Bronchial epithelial cell (primary cell): Measurements from ENCODE around the gene ASAP2. TPM values are rescaled to one million over a fixed set of nuclear protein-coding genes. Genes with fewer than 3 reads are reported as not detected.

Experiments used
- DNase-seq: peaks from one replicate; pipeline ENCODE4 v3.0.0-alpha.2; 2010; ENCODE audit warnings: low read depth
- FAIRE-seq: peaks from 2 replicates; lab custom pipeline; 2011; peaks lifted over from hg19 to GRCh38; lab: Jason Lieb, UNC
- H3K27me3 ChIP-seq: 2 replicates; pipeline ENCODE4 v1.5.1; 2011; ENCODE audit warnings: low read length; ENCODE audit not compliant: control insufficient read depth, insufficient read depth
- H3K36me3 ChIP-seq: 2 replicates; pipeline ENCODE4 v1.5.1; 2011; ENCODE audit warnings: low read length; ENCODE audit not compliant: control insufficient read depth, insufficient read depth
- H3K4me3 ChIP-seq: 2 replicates; pipeline ENCODE4 v1.5.1; 2011; ENCODE audit warnings: mild to moderate bottlenecking, low read depth, low read length, control low read depth
- total RNA-seq: library from RNA; depleted of rRNA; stranded (reverse); fragments of >200 nt; gene quantifications from 2 replicates; pipeline ENCODE4 v1.2.1, GENCODE V29; 2014
- TF ChIP-seq, protein P1 (sequence below): IDR thresholded peaks from 2 replicates; pipeline ENCODE4 v1.5.1; 2011; ENCODE audit warnings: mild to moderate bottlenecking, moderate library complexity, low read length, control low read depth, inconsistent platforms; ENCODE audit not compliant: insufficient read depth, severe bottlenecking

Gene ASAP2
- total RNA-seq, 1 donor from 2014 or later: 25.5 TPM

DNA sequence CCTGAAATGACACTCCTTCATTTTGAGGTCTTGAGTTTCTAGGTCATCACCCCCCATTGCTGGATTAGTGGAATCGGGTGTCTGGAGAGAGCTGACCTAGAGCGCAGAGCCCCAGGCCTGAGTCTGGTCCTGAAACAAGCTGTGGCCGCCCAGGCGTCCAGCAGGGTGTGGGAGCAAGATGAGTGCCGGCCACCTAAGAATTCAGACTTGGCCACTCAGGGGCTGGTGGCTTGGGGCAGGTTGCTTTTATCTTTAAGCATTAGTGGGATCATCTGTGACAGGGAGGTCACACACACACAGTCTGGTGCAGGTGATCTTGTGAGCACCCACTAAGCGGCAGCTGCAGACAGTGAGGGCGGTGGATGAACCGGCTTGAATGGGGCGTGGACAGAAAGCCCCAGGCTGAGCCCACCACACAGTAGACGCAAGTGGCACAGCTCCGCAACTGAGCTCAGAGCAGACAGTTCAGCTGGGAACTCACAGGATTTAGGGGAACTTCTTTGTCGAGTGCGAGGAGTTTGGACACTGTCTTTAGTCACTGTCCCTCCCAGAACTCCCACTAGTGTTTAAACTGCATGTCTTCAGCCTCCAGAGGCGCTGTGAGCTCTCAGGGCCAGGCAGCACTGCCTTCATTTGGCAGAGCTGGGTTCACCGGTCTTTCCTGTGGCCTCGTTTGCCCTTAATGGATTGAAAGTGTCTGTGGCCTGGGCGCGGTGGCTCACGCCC, 195.2 kb downstream of the ASAP2 start:
- Histone ChIP-seq H3K4me3 (no peak overlapping the region), H3K36me3 (peaks cover 31% of the 10 kb centered on the region), H3K27me3 (no peaks in the 10 kb centered on the region)
- FAIRE-seq (no peak), DNase-seq (no peak)
- TF ChIP-seq, protein P1, sequence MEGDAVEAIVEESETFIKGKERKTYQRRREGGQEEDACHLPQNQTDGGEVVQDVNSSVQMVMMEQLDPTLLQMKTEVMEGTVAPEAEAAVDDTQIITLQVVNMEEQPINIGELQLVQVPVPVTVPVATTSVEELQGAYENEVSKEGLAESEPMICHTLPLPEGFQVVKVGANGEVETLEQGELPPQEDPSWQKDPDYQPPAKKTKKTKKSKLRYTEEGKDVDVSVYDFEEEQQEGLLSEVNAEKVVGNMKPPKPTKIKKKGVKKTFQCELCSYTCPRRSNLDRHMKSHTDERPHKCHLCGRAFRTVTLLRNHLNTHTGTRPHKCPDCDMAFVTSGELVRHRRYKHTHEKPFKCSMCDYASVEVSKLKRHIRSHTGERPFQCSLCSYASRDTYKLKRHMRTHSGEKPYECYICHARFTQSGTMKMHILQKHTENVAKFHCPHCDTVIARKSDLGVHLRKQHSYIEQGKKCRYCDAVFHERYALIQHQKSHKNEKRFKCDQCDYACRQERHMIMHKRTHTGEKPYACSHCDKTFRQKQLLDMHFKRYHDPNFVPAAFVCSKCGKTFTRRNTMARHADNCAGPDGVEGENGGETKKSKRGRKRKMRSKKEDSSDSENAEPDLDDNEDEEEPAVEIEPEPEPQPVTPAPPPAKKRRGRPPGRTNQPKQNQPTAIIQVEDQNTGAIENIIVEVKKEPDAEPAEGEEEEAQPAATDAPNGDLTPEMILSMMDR: no peak

DNA sequence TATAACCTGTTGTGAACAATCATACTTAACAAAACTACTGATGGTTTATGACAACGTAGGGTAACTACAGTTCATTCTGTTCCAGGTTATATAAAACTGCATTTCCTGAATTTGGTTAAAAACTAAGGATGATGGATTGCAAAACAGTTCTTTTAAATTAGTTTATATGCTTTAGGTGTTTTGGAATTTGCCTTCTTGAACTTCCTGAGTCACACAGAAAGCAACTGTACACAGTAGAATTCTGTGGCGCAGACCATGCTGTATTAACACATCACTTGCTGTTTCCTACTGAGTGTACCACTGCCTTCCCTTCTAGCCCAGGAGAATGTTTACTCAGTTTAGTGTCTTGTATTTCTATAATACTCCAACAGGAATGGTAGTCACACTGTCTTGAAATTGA, 197.3 kb downstream of the ASAP2 start:
- Histone ChIP-seq H3K27me3 (no peaks in the 10 kb centered on the region), H3K4me3 (no peak overlapping the region), H3K36me3 (peaks cover 24% of the 10 kb centered on the region)
- TF ChIP-seq, protein P1: no peak
- FAIRE-seq: no peak
- no peak for DNase-seq

DNA sequence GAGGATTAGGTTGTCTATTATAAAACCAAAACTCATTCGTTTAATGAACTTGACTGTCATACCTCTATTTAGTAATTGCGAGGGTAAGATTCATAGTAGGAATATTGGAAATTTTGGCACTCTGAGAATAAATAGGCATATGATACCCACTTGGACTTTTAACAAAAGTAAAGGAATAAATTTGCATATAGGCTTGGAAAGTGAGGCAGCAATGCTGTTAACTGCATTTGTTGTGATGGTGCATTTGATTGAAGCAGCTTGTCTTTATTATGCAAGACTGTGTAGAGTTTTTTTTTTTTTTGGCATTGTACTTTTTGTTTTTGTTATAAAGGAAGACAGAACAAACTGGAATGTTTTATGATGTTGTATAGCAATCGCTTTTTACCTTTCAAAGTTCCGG, 197.8 kb downstream of the ASAP2 start:
- FAIRE-seq (no peak), DNase-seq (no peak)
- Histone ChIP-seq H3K27me3 (no peaks in the 10 kb centered on the region), H3K36me3 (peaks cover 24% of the 10 kb centered on the region), H3K4me3 (no peak overlapping the region)
- TF ChIP-seq, protein P1: no peak

DNA sequence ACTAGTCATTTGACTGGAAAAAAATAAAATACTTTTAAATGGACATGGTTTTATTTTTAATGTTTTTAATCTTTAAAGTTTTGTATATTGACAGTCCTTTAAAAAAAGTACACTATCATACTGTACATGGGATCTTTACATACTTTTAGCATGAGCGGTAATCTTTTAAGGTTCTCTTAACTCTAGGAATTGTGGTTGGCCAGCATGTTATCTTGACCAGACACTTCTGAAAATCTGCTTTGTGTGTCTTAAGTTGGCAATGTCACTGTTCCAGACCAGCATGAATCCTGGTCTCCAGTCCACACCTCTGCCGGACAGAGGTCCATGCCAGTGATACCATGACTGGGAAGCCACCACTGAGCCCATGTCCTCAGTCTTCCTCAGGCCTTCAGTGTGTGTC, 199.0 kb downstream of the ASAP2 start:
- H3K4me3 ChIP-seq: no peak overlapping the region
- H3K36me3 ChIP-seq: peaks cover 22% of the 10 kb centered on the region
- TF ChIP-seq, protein P1: no peak
- no peaks in the 10 kb centered on the region for H3K27me3 ChIP-seq
- DNase-seq (no peak), FAIRE-seq (no peak)

DNA sequence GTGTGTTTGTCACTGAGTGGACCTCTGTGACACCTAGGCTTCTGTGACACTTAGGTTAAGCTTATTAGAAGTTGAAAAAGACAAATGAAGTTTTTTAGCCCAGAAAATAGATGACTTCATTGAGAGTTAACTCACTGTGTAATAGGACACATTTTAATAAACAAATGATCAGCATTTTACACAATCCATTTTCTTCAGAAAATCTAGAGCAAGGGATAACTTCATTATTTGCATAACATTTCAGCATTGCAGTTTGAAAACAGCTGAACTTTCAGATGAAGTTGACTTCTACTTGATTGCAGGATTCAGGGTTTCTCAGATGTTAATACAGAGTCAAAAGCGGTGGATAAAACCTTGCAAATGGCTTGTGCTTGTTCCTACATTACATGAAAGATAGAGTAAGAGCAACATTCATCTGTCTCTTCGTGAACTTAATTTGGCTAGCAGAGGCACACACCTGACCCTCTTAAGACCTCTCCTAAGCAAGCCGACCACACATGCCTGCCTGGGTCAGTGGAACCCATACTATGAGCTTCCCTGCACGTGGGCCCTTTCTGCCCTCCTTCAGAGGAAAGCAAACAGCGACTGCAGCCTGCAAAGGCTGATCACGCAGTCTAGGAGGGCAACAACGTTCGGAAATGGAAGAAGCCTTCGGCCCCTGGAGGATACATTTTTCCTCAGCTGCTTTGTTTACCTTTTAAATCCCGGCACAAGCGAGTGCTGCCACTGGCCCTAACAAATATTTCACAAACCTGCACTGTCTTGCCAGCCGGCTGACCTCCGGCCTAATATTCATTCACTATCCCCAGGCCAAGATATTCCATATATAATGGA, 200.1 kb downstream of the ASAP2 start:
- FAIRE-seq (no peak), DNase-seq (no peak)
- TF ChIP-seq, protein P1: no peak
- Histone ChIP-seq H3K27me3 (no peaks in the 10 kb centered on the region), H3K4me3 (no peak overlapping the region), H3K36me3 (peaks cover 12% of the 10 kb centered on the region)
